HEK293 (cell line): Measurements from ENCODE around the gene ABCG1.

ENCODE experiments used
- YY1 ChIP-seq: fragments of 450-650 bp; formaldehyde crosslinking; IDR thresholded peaks from 2 replicates; pipeline ENCODE4 v1.5.1; 2018; ENCODE audit warnings: missing biosample characterization, missing genetic modification characterization
- TF ChIP-seq, protein P1 (sequence below): fragments of 450-650 bp; formaldehyde crosslinking; IDR thresholded peaks from 2 replicates; pipeline ENCODE4 v1.5.1; 2016; ENCODE audit warnings: missing biosample characterization, missing genetic modification characterization, low read depth
- TF ChIP-seq, protein P2 (sequence below): fragments of 450-650 bp; formaldehyde crosslinking; IDR thresholded peaks from 2 replicates; pipeline ENCODE4 v1.5.1; 2016; ENCODE audit warnings: missing biosample characterization, missing genetic modification characterization

DNA sequence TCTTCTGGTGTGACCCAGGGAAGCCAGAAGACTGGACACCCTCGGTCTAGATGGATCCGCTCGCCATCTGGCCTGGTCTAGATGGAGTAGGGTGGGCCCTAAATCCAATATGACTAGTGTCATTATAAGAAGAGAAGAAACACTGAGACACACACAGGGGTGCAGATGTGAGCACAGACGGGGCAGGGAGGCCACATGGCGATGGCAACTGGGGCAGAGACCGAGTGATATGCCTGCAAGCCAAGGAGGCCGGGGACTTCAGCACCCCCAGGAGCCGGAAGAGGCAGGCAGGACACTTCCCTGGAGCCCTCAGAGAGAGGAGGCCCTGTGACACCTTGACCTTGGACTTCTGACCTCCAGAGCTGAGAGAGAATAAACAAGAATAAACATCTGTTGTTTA, 101.9 kb downstream of the ABCG1 start:
- TF ChIP-seq, protein P1, sequence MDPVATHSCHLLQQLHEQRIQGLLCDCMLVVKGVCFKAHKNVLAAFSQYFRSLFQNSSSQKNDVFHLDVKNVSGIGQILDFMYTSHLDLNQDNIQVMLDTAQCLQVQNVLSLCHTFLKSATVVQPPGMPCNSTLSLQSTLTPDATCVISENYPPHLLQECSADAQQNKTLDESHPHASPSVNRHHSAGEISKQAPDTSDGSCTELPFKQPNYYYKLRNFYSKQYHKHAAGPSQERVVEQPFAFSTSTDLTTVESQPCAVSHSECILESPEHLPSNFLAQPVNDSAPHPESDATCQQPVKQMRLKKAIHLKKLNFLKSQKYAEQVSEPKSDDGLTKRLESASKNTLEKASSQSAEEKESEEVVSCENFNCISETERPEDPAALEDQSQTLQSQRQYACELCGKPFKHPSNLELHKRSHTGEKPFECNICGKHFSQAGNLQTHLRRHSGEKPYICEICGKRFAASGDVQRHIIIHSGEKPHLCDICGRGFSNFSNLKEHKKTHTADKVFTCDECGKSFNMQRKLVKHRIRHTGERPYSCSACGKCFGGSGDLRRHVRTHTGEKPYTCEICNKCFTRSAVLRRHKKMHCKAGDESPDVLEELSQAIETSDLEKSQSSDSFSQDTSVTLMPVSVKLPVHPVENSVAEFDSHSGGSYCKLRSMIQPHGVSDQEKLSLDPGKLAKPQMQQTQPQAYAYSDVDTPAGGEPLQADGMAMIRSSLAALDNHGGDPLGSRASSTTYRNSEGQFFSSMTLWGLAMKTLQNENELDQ (tag by site-specific recombination) = no peak
- no peak for TF ChIP-seq YY1 (tag by site-specific recombination)
- TF ChIP-seq, protein P2, sequence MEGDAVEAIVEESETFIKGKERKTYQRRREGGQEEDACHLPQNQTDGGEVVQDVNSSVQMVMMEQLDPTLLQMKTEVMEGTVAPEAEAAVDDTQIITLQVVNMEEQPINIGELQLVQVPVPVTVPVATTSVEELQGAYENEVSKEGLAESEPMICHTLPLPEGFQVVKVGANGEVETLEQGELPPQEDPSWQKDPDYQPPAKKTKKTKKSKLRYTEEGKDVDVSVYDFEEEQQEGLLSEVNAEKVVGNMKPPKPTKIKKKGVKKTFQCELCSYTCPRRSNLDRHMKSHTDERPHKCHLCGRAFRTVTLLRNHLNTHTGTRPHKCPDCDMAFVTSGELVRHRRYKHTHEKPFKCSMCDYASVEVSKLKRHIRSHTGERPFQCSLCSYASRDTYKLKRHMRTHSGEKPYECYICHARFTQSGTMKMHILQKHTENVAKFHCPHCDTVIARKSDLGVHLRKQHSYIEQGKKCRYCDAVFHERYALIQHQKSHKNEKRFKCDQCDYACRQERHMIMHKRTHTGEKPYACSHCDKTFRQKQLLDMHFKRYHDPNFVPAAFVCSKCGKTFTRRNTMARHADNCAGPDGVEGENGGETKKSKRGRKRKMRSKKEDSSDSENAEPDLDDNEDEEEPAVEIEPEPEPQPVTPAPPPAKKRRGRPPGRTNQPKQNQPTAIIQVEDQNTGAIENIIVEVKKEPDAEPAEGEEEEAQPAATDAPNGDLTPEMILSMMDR (tag by site-specific recombination) = no peak
